GM12878 (cell line): ENCODE measurements around the gene PCK1. TPM values are rescaled to one million over a fixed set of nuclear protein-coding genes. Genes with fewer than 3 reads are reported as not detected.
"Not testable (repeated sequence)": the region's sequence is repeated elsewhere in the genome, so short reads cannot be mapped to it uniquely, and the experiment has no call there.

Experiments
- ATAC-seq: fragments of 200-7000 bp; cut with Tn5 transposase; 3 replicates; pipeline ENCODE4 v1.9.1; 2020; ENCODE audit warnings: mild to moderate bottlenecking, moderate library complexity
- BruUV-seq: library from RNA; stranded (reverse); fragments of 400-500 nt; replicated peaks from 2 replicates; lab custom pipeline; 2021; lab: Mats Ljungman, UMichigan
- CTCF ChIA-PET: fragments of 300-600 bp; sonication (Branson Sonifier 250); formaldehyde crosslinking; extraction: SDS; loops from one replicate; lab custom pipeline; 2021; ENCODE audit warnings: inconsistent platforms; lab: Yijun Ruan, JAX
- POLR2A ChIA-PET: fragments of 350-600 bp; formaldehyde crosslinking; extraction: SDS; loops from one replicate; lab custom pipeline; 2021; ENCODE audit warnings: inconsistent platforms; lab: Charles Lee
- RAD21 ChIA-PET: fragments of 300-600 bp; sonication (Branson Sonifier 250); formaldehyde crosslinking; loops from one replicate; lab custom pipeline; 2023; ENCODE audit warnings: antibody characterized with exemption; ENCODE audit not compliant: unreplicated experiment; lab: Charles Lee
- SMC1A ChIA-PET: fragments of 300-600 bp; sonication (Branson Sonifier 250); formaldehyde crosslinking; loops from one replicate; lab custom pipeline; 2023; ENCODE audit not compliant: unreplicated experiment, uncharacterized antibody; lab: Charles Lee
- DNase-seq: peaks from one replicate; pipeline ENCODE4 v3.0.0-alpha.2; 2011; ENCODE audit warnings: low read depth, low spot score
- FAIRE-seq: peaks from 3 replicates; lab custom pipeline; 2011; peaks lifted over from hg19 to GRCh38; lab: Jason Lieb, UNC
- H2AFZ ChIP-seq: 2 replicates; pipeline ENCODE4 v1.6.0; 2011; ENCODE audit warnings: low read depth, low read length, control low read depth; ENCODE audit not compliant: control insufficient read depth
- H3K27ac ChIP-seq: 2 replicates; pipeline ENCODE4 v1.5.1; 2011; ENCODE audit warnings: control low read depth; ENCODE audit not compliant: control insufficient read depth, insufficient read depth
- H3K27me3 ChIP-seq, 2 experiments: replicated peaks in 1 of 2; 2 replicates each; pipeline versions ENCODE4 v1.6.0 to v1.6.1; 2011; ENCODE audit warnings: low read length in 1 of 2; ENCODE audit not compliant: control insufficient read depth in 2 of 2, insufficient read depth in 2 of 2
- H3K36me3 ChIP-seq, 2 experiments: 2 replicates each; pipeline ENCODE4 v1.5.1; 2011; ENCODE audit warnings: low read length in 1 of 2; ENCODE audit not compliant: control insufficient read depth in 2 of 2, insufficient read depth in 2 of 2
- H3K4me1 ChIP-seq: 2 replicates; pipeline ENCODE4 v1.6.1; 2011; ENCODE audit warnings: mild to moderate bottlenecking, low read length, moderate library complexity, mixed read lengths; ENCODE audit not compliant: control insufficient read depth, insufficient read depth
- H3K4me2 ChIP-seq: 2 replicates; pipeline ENCODE4 v1.6.0; 2011; ENCODE audit warnings: control low read depth; ENCODE audit not compliant: control insufficient read depth, insufficient read depth
- H3K4me3 ChIP-seq: fragments of 200-600 bp; sonication (generic); 2 replicates; pipeline ENCODE4 v1.5.1; 2016
- H3K79me2 ChIP-seq: 2 replicates; pipeline ENCODE4 v1.6.0; 2011; ENCODE audit warnings: low read length; ENCODE audit not compliant: control insufficient read depth, insufficient read depth
- H3K9ac ChIP-seq: 2 replicates; pipeline ENCODE4 v1.8.0; 2011; ENCODE audit warnings: low read length, control low read depth, mixed read lengths; ENCODE audit not compliant: control insufficient read depth, insufficient read depth
- H3K9me3 ChIP-seq: replicated peaks from 3 replicates; pipeline ENCODE4 v1.5.1; 2011; ENCODE audit warnings: mild to moderate bottlenecking, low read length; ENCODE audit not compliant: control insufficient read depth, insufficient read depth
- H4K20me1 ChIP-seq: 2 replicates; pipeline ENCODE4 v1.6.0; 2011; ENCODE audit not compliant: control insufficient read depth, insufficient read depth
- FOS ChIP-seq: IDR thresholded peaks from 3 replicates; pipeline ENCODE4 v1.6.1; 2011; ENCODE audit warnings: borderline replicate concordance; ENCODE audit not compliant: insufficient read length; ENCODE audit errors: extremely low read depth
- FOXM1 ChIP-seq: IDR thresholded peaks from 2 replicates; pipeline ENCODE4 v1.6.1; 2012; ENCODE audit warnings: low read depth, mild to moderate bottlenecking, inconsistent platforms, low read length, moderate library complexity
- KLF5 ChIP-seq: fragments of 450-650 bp; IDR thresholded peaks from 2 replicates; pipeline ENCODE4 v1.6.1; 2014; ENCODE audit warnings: mild to moderate bottlenecking; ENCODE audit not compliant: partially characterized antibody
- NR2C1 ChIP-seq: fragments of 450-650 bp; IDR thresholded peaks from 2 replicates; pipeline ENCODE4 v1.6.1; 2017; ENCODE audit warnings: antibody characterized with exemption, mild to moderate bottlenecking, moderate library complexity
- ZNF217 ChIP-seq: fragments of 450-650 bp; IDR thresholded peaks from 2 replicates; pipeline ENCODE4 v1.6.1; 2017; ENCODE audit warnings: antibody characterized with exemption, mild to moderate bottlenecking
- ZSCAN29 ChIP-seq: fragments of 450-650 bp; IDR thresholded peaks from 2 replicates; pipeline ENCODE4 v1.6.1; 2017; ENCODE audit warnings: mild to moderate bottlenecking, moderate library complexity
- WGBS: methylation state at CpG from one replicate; pipeline ENCODE4 v1.1.6; 2016; ENCODE audit warnings: low lambda C conversion rate; ENCODE audit not compliant: insufficient replicate concordance, insufficient coverage; ENCODE audit errors: missing lambda C conversion rate; 5-methylcytosine and 5-hydroxymethylcytosine counted together
- in situ Hi-C: fragments of 300-500 bp; cut with MboI; formaldehyde crosslinking; loops from 9 replicates; pipeline ENCODE4 v1.14.3; 2018; ENCODE audit warnings: mixed read lengths
- intact Hi-C: fragments of 100-400 bp; cut with micrococcal nuclease; formaldehyde crosslinking; loops from one replicate; pipeline ENCODE4 v1.14.2; 2022; ENCODE audit not compliant: unreplicated experiment
- polyA plus RNA-seq, 11 experiments: library from polyadenylated mRNA; depleted of rRNA in 4 of 11; unstranded in 6 of 11; stranded (reverse) in 5 of 11; fragments of >200 nt; fragmentation: Nextera tagmentation in 4 of 11; fragmentation: Illumina TruSeq in 1 of 11; extraction: Ambion mirVana in 4 of 11; extraction: Trizol in 1 of 11; gene quantifications; 1 replicate in 1 of 11; 2 replicates in 10 of 11; pipeline versions ENCODE4 v1.2.1 to v1.2.3, GENCODE V29; 2011 to 2016; ENCODE audit warnings: inconsistent platforms in 2 of 11, missing spikeins in 2 of 11, low read depth in 1 of 11
- total RNA-seq, 4 experiments: library from RNA; depleted of rRNA in 3 of 4; stranded (reverse); fragments of >200 nt in 3 of 4; fragmentation: Illumina TruSeq in 1 of 4; extraction: Trizol in 1 of 4; gene quantifications; 2 replicates each; pipeline versions ENCODE4 v1.2.1 to v1.2.3, GENCODE V29; 2013 to 2021
- TF ChIP-seq, protein P1 (sequence below): fragments of 450-650 bp; IDR thresholded peaks from 2 replicates; pipeline ENCODE4 v1.6.1; 2017; ENCODE audit warnings: borderline replicate concordance
- TF ChIP-seq, protein P2 (sequence below): IDR thresholded peaks from 2 replicates; pipeline ENCODE4 v1.6.1; 2011; ENCODE audit warnings: mild to moderate bottlenecking, low read depth, low read length, moderate library complexity; ENCODE audit not compliant: insufficient replicate concordance
- TF ChIP-seq, protein P3 (sequence below): fragments of 450-650 bp; IDR thresholded peaks from 2 replicates; pipeline ENCODE4 v1.6.1; 2016; ENCODE audit warnings: mild to moderate bottlenecking
- TF ChIP-seq, protein P4 (sequence below): fragments of 450-650 bp; IDR thresholded peaks from 2 replicates; pipeline ENCODE4 v1.6.1; 2017; ENCODE audit warnings: mild to moderate bottlenecking

Gene PCK1
- total and polyA plus RNA-seq, 10 of the 15 experiments (the other 5 are each of a cell fraction or from before 2014, with no cell fraction given) = 0.02 to 0.33 (median 0.09) TPM; not detected in 5

DNA sequence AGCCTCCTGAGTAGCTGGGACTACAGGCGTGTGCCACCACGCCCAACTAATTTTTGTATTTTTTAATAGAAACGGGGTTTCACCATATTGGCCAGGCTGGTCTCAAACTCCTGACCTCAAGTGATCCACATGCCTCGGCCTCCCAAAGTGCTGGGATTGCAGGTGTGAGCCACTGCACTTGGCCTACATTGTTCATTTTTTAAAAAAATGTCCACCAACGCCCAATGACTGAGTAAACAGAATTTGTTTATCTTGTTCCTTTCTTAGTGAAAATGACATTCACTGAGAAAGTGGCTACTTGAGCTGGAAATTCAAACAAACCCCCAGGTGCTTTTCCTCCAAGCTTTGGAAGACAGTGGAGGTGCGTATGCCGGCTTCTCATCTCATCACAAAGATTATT lies 49.2 kb upstream of the PCK1 start:
- POLR2A ChIA-PET, H3K4me1 ChIP-seq, H3K27ac ChIP-seq, FAIRE-seq, H3K9me3 ChIP-seq, H3K4me2 ChIP-seq, H3K36me3 ChIP-seq, DNase-seq, BruUV-seq, H3K27me3 ChIP-seq, H3K4me3 ChIP-seq, H2AFZ ChIP-seq, H3K79me2 ChIP-seq, H3K9ac ChIP-seq, H4K20me1 ChIP-seq, ATAC-seq: not testable (repeated sequence)
- in situ Hi-C loops = loop anchor here (5.0 kb wide), 1 partner anchor 81 kb away; no protein-coding TSS in a partner anchor
- WGBS = 63% methylated on average over 7 of the region's 7 CpGs
- RAD21 ChIA-PET = interaction anchor here (0.6 to 0.7 kb wide), 2 partner anchors 130 to 673 kb away, joined by 3 read pairs; no protein-coding TSS in a partner anchor
- SMC1A ChIA-PET = interaction anchor here (1.0 to 1.3 kb wide), 3 partner anchors 14 to 106 kb away, joined by 3 read pairs; no protein-coding TSS in a partner anchor
- intact Hi-C loops = loop anchor here (5.0 kb wide), 1 partner anchor 701 kb away; no protein-coding TSS in a partner anchor
- CTCF ChIA-PET = interaction anchor here (1.0 to 2.7 kb wide), 3 partner anchors 12 to 87 kb away, joined by 3 to 17 read pairs (median 5); no protein-coding TSS in a partner anchor

DNA sequence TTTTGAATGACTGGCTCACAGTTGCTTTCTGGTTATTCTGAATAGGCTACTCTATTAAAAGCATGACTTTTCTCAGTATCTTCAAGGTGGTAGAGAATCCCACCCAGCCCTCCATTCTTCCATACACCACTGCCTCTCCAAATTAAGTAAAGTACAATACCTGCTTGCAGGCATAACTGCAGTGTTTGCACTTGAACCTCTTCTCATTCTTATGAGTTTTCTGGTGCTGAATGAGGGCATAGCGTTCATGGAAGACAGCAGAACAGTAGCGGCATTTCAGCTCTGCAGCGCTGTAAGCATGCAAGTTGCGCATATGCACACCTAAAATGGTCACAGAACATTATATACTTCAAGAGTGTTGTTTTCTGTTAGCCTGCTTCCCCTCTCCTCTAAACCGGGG lies 48.5 kb upstream of the PCK1 start:
- Histone ChIP-seq H3K9me3 (no peaks in the 10 kb centered on the region), H3K36me3 (no peaks in the 10 kb centered on the region), H3K27me3 (no peaks in the 10 kb centered on the region), H3K9ac (no peak overlapping the region), H4K20me1 (no peaks in the 10 kb centered on the region), H3K4me2 (no peak overlapping the region), H3K4me3 (no peak overlapping the region), H3K79me2 (no peaks in the 10 kb centered on the region), H3K27ac (no peak overlapping the region), H3K4me1 (no peaks in the 10 kb centered on the region), H2AFZ (no peak overlapping the region)
- POLR2A ChIA-PET = no interaction called here
- CTCF ChIA-PET = interaction anchor here (2.7 kb wide), 1 partner anchor 13 kb away, joined by 17 read pairs; no protein-coding TSS in a partner anchor
- in situ Hi-C loops = loop anchor here (5.0 kb wide), 1 partner anchor 80 kb away; no protein-coding TSS in a partner anchor
- no peak for ATAC-seq
- WGBS = 68% methylated on average over 5 of the region's 5 CpGs
- FAIRE-seq = no peak
- no peak for DNase-seq
- no TSS peak for BruUV-seq
- intact Hi-C loops = loop anchor here (5.0 kb wide), 1 partner anchor 700 kb away; no protein-coding TSS in a partner anchor
- SMC1A ChIA-PET = interaction anchor here (1.0 to 1.5 kb wide), 4 partner anchors 9 to 105 kb away, joined by 3 read pairs; no protein-coding TSS in a partner anchor
- RAD21 ChIA-PET = interaction anchor here (1.0 kb wide), 1 partner anchor 14 kb away, joined by 3 read pairs; no protein-coding TSS in a partner anchor
- no peak for TF ChIP-seq ZSCAN29
- TF ChIP-seq, protein P1, sequence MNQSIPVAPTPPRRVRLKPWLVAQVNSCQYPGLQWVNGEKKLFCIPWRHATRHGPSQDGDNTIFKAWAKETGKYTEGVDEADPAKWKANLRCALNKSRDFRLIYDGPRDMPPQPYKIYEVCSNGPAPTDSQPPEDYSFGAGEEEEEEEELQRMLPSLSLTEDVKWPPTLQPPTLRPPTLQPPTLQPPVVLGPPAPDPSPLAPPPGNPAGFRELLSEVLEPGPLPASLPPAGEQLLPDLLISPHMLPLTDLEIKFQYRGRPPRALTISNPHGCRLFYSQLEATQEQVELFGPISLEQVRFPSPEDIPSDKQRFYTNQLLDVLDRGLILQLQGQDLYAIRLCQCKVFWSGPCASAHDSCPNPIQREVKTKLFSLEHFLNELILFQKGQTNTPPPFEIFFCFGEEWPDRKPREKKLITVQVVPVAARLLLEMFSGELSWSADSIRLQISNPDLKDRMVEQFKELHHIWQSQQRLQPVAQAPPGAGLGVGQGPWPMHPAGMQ = no peak
- TF ChIP-seq, protein P2, sequence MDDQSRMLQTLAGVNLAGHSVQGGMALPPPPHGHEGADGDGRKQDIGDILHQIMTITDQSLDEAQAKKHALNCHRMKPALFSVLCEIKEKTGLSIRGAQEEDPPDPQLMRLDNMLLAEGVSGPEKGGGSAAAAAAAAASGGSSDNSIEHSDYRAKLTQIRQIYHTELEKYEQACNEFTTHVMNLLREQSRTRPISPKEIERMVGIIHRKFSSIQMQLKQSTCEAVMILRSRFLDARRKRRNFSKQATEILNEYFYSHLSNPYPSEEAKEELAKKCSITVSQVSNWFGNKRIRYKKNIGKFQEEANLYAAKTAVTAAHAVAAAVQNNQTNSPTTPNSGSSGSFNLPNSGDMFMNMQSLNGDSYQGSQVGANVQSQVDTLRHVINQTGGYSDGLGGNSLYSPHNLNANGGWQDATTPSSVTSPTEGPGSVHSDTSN = no peak
- TF ChIP-seq, protein P3, sequence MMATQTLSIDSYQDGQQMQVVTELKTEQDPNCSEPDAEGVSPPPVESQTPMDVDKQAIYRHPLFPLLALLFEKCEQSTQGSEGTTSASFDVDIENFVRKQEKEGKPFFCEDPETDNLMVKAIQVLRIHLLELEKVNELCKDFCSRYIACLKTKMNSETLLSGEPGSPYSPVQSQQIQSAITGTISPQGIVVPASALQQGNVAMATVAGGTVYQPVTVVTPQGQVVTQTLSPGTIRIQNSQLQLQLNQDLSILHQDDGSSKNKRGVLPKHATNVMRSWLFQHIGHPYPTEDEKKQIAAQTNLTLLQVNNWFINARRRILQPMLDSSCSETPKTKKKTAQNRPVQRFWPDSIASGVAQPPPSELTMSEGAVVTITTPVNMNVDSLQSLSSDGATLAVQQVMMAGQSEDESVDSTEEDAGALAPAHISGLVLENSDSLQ = no peak
- no peak for TF ChIP-seq NR2C1
- TF ChIP-seq FOS = no peak
- TF ChIP-seq, protein P4, sequence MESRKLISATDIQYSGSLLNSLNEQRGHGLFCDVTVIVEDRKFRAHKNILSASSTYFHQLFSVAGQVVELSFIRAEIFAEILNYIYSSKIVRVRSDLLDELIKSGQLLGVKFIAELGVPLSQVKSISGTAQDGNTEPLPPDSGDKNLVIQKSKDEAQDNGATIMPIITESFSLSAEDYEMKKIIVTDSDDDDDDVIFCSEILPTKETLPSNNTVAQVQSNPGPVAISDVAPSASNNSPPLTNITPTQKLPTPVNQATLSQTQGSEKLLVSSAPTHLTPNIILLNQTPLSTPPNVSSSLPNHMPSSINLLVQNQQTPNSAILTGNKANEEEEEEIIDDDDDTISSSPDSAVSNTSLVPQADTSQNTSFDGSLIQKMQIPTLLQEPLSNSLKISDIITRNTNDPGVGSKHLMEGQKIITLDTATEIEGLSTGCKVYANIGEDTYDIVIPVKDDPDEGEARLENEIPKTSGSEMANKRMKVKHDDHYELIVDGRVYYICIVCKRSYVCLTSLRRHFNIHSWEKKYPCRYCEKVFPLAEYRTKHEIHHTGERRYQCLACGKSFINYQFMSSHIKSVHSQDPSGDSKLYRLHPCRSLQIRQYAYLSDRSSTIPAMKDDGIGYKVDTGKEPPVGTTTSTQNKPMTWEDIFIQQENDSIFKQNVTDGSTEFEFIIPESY = no peak
- no peak for TF ChIP-seq KLF5
- TF ChIP-seq ZNF217 = no peak
- TF ChIP-seq FOXM1 = no peak
